Skeletal muscle satellite cell (primary cell): ENCODE measurements around the gene EEF1A1.
"Not testable (repeated sequence)": the region's sequence is repeated elsewhere in the genome, so short reads cannot be mapped to it uniquely, and the experiment has no call there.

ENCODE experiments used
- H3K27me3 ChIP-seq: 2 replicates; pipeline ENCODE4 v1.7.0; 2013; ENCODE audit warnings: low read length; ENCODE audit not compliant: control insufficient read depth, insufficient read depth
- H3K36me3 ChIP-seq: 2 replicates; pipeline ENCODE4 v1.7.0; 2013; ENCODE audit warnings: mild to moderate bottlenecking, control low read depth, low read length; ENCODE audit not compliant: insufficient read depth
- H3K4me1 ChIP-seq: 2 replicates; pipeline ENCODE4 v1.7.0; 2013; ENCODE audit warnings: low read length; ENCODE audit not compliant: control insufficient read depth, insufficient read depth
- H3K4me2 ChIP-seq: 2 replicates; pipeline ENCODE4 v1.7.0; 2013; ENCODE audit warnings: mild to moderate bottlenecking, low read length
- H3K4me3 ChIP-seq: 2 replicates; pipeline ENCODE4 v1.7.0; 2013; ENCODE audit warnings: low read length
- H3K9ac ChIP-seq: 2 replicates; pipeline ENCODE4 v1.7.0; 2013; ENCODE audit warnings: mild to moderate bottlenecking, low read depth, low read length, moderate library complexity
- H3K9me3 ChIP-seq: replicated peaks from 2 replicates; pipeline ENCODE4 v1.7.0; 2013; ENCODE audit warnings: mild to moderate bottlenecking, control low read depth, low read length

The EEF1A1 gene

DNA sequence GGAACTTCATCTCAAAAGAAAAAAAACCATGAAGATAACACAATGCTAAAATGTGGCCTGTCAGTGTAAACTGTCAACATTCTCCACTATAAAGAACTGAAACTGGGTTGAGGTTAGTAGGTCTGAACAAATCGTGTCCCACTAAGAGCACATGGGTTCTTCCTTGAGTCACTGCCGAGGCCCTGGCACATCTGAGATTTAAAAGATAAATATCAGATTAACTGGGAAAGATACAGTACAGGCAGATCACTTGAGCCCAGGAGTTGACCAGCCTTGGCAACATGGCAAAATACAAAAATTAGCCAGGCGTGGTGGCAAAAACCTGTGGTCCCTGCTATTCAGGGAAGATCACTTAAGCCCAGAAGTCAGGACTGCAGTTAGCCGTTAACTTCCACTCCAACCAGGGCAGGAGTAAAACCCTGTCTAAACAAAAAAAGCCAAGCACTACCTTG is 5.6 kb downstream of the EEF1A1 start:
- Histone ChIP-seq H3K27me3 (no peaks in the 10 kb centered on the region), H3K4me1 (peaks cover 10% of the 10 kb centered on the region), H3K4me3 (no peak overlapping the region), H3K36me3 (peaks cover 54% of the 10 kb centered on the region), H3K9me3 (no peaks in the 10 kb centered on the region), H3K9ac (peak overlapping the region; percentile 22), H3K4me2 (no peak overlapping the region)

DNA sequence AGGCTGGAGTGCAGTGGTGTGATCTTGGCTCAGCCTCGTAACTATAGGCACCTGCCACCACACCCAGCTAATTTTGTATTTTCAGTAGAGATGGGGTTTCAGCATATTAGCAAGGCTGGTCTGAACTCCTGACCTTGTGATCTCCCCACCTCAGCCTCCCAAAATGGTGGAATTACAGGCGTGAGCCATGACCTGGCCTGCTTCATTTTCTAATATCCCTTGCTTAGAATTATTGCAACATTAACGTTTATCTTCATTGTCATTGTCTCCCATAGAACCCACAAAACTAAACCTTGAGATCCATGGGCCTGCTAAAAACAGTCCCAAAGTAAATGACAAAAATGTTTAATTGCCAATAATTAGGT is 6.1 kb downstream of the EEF1A1 start:
- H3K9me3 ChIP-seq = no peaks in the 10 kb centered on the region
- no peak overlapping the region for H3K4me3 ChIP-seq
- H3K36me3 ChIP-seq = peaks cover 49% of the 10 kb centered on the region
- H3K4me2 ChIP-seq = no peak overlapping the region
- H3K4me1 ChIP-seq = peaks cover 10% of the 10 kb centered on the region
- H3K9ac ChIP-seq = no peak overlapping the region
- no peaks in the 10 kb centered on the region for H3K27me3 ChIP-seq

- no peak overlapping the region for H3K4me2 ChIP-seq
- no peaks in the 10 kb centered on the region for H3K27me3 ChIP-seq
- no peak overlapping the region for H3K9ac ChIP-seq
- H3K9me3 ChIP-seq = no peaks in the 10 kb centered on the region
- peaks cover 10% of the 10 kb centered on the region for H3K4me1 ChIP-seq
- H3K36me3 ChIP-seq = peaks cover 37% of the 10 kb centered on the region
- H3K4me3 ChIP-seq = no peak overlapping the region
Measured at GRCh38 chr6:73513496-73513854, 7.4 kb downstream of the EEF1A1 start.

- no peak overlapping the region for H3K9ac ChIP-seq
- H3K36me3 ChIP-seq = peaks cover 23% of the 10 kb centered on the region
- peaks cover 5% of the 10 kb centered on the region for H3K4me1 ChIP-seq
- no peak overlapping the region for H3K4me3 ChIP-seq
- no peaks in the 10 kb centered on the region for H3K27me3 ChIP-seq
- no peaks in the 10 kb centered on the region for H3K9me3 ChIP-seq
- H3K4me2 ChIP-seq = no peak overlapping the region
Measured at GRCh38 chr6:73511796-73512195, 9.0 kb downstream of the EEF1A1 start.

- peaks cover 3% of the 10 kb centered on the region for H3K36me3 ChIP-seq
Measured at GRCh38 chr6:73509851-73510250, 11.0 kb downstream of the EEF1A1 start.

GRCh38 chr6:73508776-73509175 is 12.1 kb downstream of the EEF1A1 start:
- Histone ChIP-seq H3K27me3 (no peaks in the 10 kb centered on the region), H3K36me3 (peaks cover 6% of the 10 kb centered on the region), H3K9ac (no peak overlapping the region), H3K4me2 (no peak overlapping the region), H3K4me3 (no peak overlapping the region), H3K9me3 (no peaks in the 10 kb centered on the region), H3K4me1 (no peaks in the 10 kb centered on the region)

More at GRCh38 chr6:73509851-73510250, 11.0 kb downstream of the EEF1A1 start:
- Histone ChIP-seq H3K9ac (no peak overlapping the region), H3K27me3 (no peaks in the 10 kb centered on the region), H3K4me2 (no peak overlapping the region), H3K4me1 (no peaks in the 10 kb centered on the region), H3K4me3 (no peak overlapping the region), H3K9me3 (no peaks in the 10 kb centered on the region)

DNA sequence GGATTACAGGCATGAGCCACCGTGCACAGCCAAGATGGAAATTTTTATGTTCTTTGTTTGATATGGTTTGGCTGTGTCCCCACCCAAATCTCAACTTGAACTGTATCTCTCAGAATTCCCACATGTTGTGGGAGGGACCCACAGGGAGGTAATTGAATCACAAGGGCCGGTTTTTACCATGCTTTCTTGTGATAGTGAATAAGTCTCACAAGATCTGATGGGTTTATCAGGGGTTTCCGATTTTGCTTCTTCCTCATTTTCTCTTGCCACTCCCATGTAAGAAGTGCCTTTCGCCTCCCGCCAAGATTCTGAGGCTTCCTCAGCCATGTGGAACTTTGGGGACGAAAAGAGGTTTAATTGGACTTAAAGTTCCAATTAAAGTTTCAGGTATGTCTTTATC is 14.6 kb downstream of the EEF1A1 start:
- H3K27me3 ChIP-seq = no peaks in the 10 kb centered on the region
- H3K36me3 ChIP-seq = peaks cover 20% of the 10 kb centered on the region
- H3K9me3 ChIP-seq = no peaks in the 10 kb centered on the region
- no peak overlapping the region for H3K4me3 ChIP-seq
- H3K9ac ChIP-seq = no peak overlapping the region
- H3K4me1 ChIP-seq = no peaks in the 10 kb centered on the region
- H3K4me2 ChIP-seq = no peak overlapping the region

GRCh38 chr6:73505705-73506104 is 15.1 kb downstream of the EEF1A1 start:
- H3K4me3 ChIP-seq, H3K9ac ChIP-seq, H3K4me1 ChIP-seq, H3K4me2 ChIP-seq, H3K27me3 ChIP-seq, H3K9me3 ChIP-seq: not testable (repeated sequence)
- peaks cover 25% of the 10 kb centered on the region for H3K36me3 ChIP-seq

DNA sequence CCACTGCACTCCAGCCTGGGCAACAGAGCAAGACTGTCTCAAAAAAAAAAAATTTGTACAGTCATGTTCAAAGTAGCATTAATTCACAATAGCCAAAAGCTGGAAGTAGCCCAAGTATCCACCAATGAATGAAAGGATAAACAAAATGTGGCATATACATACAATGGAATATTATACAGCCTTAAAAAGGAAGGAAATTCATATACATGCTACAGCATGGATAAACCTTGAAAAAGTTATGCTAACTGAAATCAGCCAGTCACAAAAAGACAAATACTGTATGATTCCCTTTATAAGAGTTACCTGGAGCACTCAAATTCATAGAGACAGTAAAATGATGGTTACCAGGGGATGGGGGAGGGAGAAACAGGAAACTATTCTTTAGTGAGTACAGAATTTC is 15.7 kb downstream of the EEF1A1 start:
- Histone ChIP-seq H3K27me3 (no peaks in the 10 kb centered on the region), H3K4me2 (no peak overlapping the region), H3K36me3 (peaks cover 30% of the 10 kb centered on the region), H3K9me3 (no peaks in the 10 kb centered on the region), H3K9ac (no peak overlapping the region), H3K4me1 (no peaks in the 10 kb centered on the region), H3K4me3 (no peak overlapping the region)

GRCh38 chr6:73504160-73504559 is 16.7 kb downstream of the EEF1A1 start:
- Histone ChIP-seq H3K4me3 (no peak overlapping the region), H3K9me3 (no peaks in the 10 kb centered on the region), H3K9ac (no peak overlapping the region), H3K27me3 (no peaks in the 10 kb centered on the region), H3K4me2 (no peak overlapping the region), H3K36me3 (peaks cover 36% of the 10 kb centered on the region), H3K4me1 (no peaks in the 10 kb centered on the region)

- no peaks in the 10 kb centered on the region for H3K4me1 ChIP-seq
- H3K9me3 ChIP-seq = no peaks in the 10 kb centered on the region
- H3K9ac ChIP-seq = no peak overlapping the region
- no peaks in the 10 kb centered on the region for H3K27me3 ChIP-seq
- H3K4me2 ChIP-seq = no peak overlapping the region
- peaks cover 39% of the 10 kb centered on the region for H3K36me3 ChIP-seq
- H3K4me3 ChIP-seq = no peak overlapping the region
Measured at GRCh38 chr6:73503027-73503772, 17.6 kb downstream of the EEF1A1 start.

DNA sequence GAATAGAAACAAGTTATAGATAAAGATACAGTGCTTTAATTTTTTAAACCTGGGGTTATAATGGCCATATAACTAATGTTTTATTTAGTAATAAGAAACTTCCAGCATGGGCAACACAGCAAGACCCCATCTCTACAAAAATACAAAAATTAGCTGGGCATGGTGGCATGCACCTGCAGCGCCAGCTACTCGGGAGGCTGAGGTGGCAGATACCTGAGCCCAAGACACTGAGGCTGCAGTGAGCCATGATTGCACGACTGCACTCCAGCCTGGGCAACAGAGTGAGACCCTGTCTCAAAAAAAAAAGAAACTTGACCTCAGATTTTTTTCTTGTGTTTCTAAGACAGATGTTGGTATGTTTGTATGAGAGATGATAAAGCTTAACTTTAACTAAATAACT is 22.9 kb downstream of the EEF1A1 start:
- peaks cover 44% of the 10 kb centered on the region for H3K36me3 ChIP-seq
- no peak overlapping the region for H3K4me3 ChIP-seq
- no peaks in the 10 kb centered on the region for H3K27me3 ChIP-seq
- H3K4me2 ChIP-seq = no peak overlapping the region
- no peaks in the 10 kb centered on the region for H3K4me1 ChIP-seq
- no peak overlapping the region for H3K9ac ChIP-seq
- H3K9me3 ChIP-seq = no peaks in the 10 kb centered on the region
